HG02884 (cell line): ENCODE data around the gene SLFN12L.
"Not testable (repeated sequence)": the region's sequence is repeated elsewhere in the genome, so short reads cannot be mapped to it uniquely, and the experiment has no call there.

Source experiments
- ATAC-seq: cut with Tn5 transposase; IDR thresholded peaks from one replicate; pipeline ENCODE4 v1.9.1; 2021; ENCODE audit warnings: mild to moderate bottlenecking, moderate library complexity; ENCODE audit not compliant: unreplicated experiment

The SLFN12L gene

GRCh38 chr17:35537601-35538141, at the start of gene SLFN12L:
SLFN12L (minus strand) TSS chr17:35537678; CDS start chr17:35522364, 15,314 bp downstream.
- ATAC-seq = no peak

GRCh38 chr17:35586569-35587073, 49.1 kb upstream of the SLFN12L start:
- ATAC-seq = no peak

- no peak for ATAC-seq
These were observed 46.6 kb upstream of the SLFN12L start for GRCh38 chr17:35584061-35584460.

- no peak for ATAC-seq
These were observed 41.5 kb upstream of the SLFN12L start for GRCh38 chr17:35578929-35579432.

GRCh38 chr17:35578197-35578928, 40.9 kb upstream of the SLFN12L start, which contains the start of gene PEX12:
PEX12 (minus strand) TSS chr17:35578571; CDS start chr17:35578021, 550 bp downstream.
- peak; percentile 88 for ATAC-seq

GRCh38 chr17:35577830-35578196, 40.3 kb upstream of the SLFN12L start:
- no peak for ATAC-seq

GRCh38 chr17:35575759-35576158, 38.3 kb upstream of the SLFN12L start:
- ATAC-seq = no peak

- no peak for ATAC-seq
These were observed 31.9 kb upstream of the SLFN12L start for GRCh38 chr17:35569405-35569804.

GRCh38 chr17:35568561-35568960, 31.1 kb upstream of the SLFN12L start:
- no peak for ATAC-seq

GRCh38 chr17:35566968-35567367, 29.5 kb upstream of the SLFN12L start:
- no peak for ATAC-seq

GRCh38 chr17:35563181-35563580, 25.7 kb upstream of the SLFN12L start:
- not testable (repeated sequence) for ATAC-seq

- ATAC-seq = no peak
These were observed 23.2 kb upstream of the SLFN12L start, which contains the start of gene SLFN14 for GRCh38 chr17:35560703-35561102. SLFN14 (minus strand) TSS chr17:35560819; CDS start chr17:35558062, 2,757 bp downstream.

GRCh38 chr17:35559495-35560210, 22.2 kb upstream of the SLFN12L start:
- ATAC-seq = no peak

- ATAC-seq = no peak
These were observed 19.9 kb upstream of the SLFN12L start for GRCh38 chr17:35557353-35557752.

GRCh38 chr17:35555691-35556090, 18.2 kb upstream of the SLFN12L start:
- no peak for ATAC-seq

- no peak for ATAC-seq
These were observed 17.2 kb upstream of the SLFN12L start for GRCh38 chr17:35554668-35555067.

- ATAC-seq = no peak
These were observed 15.8 kb upstream of the SLFN12L start for GRCh38 chr17:35553310-35553709.

GRCh38 chr17:35548978-35549377, 11.5 kb upstream of the SLFN12L start:
- no peak for ATAC-seq

- ATAC-seq = no peak
These were observed 10.8 kb upstream of the SLFN12L start for GRCh38 chr17:35548208-35548810.

- ATAC-seq = no peak
These were observed 9.0 kb upstream of the SLFN12L start for GRCh38 chr17:35546487-35546886.

- ATAC-seq = no peak
These were observed 7.7 kb upstream of the SLFN12L start for GRCh38 chr17:35545150-35545549.
